Peyer's patch (tissue), 4 donors: ENCODE results near the gene LDLRAD4.

ENCODE experiments used
- CTCF ChIP-seq, 6 experiments: fragments of 450-650 bp in 4 of 6; fragments of 200-600 bp in 2 of 6; sonication (generic) in 1 of 6; IDR thresholded peaks; one replicate each; pipeline ENCODE4 v1.5.1; 2017 to 2019; ENCODE audit warnings: antibody characterized with exemption in 6 of 6, mild to moderate bottlenecking in 3 of 6, moderate library complexity in 1 of 6
- POLR2A ChIP-seq, 2 donors: fragments of 450-650 bp; IDR thresholded peaks; one replicate each; pipeline ENCODE4 v1.5.1; 2017; ENCODE audit warnings: antibody characterized with exemption in 2 of 2, mild to moderate bottlenecking in 2 of 2, moderate library complexity in 2 of 2

GRCh38 chr18:13630716-13631268 lies 412.2 kb downstream of the LDLRAD4 start:
- TF ChIP-seq CTCF (IDR thresholded peaks at IDR 0.05) = no peak
- no peak for TF ChIP-seq POLR2A (IDR thresholded peaks at IDR 0.05)
